HEK293 (cell line): Measurements from ENCODE around the gene MCEE.

ENCODE experiments used
- KLF7 ChIP-seq: fragments of 450-650 bp; formaldehyde crosslinking; IDR thresholded peaks from 2 replicates; pipeline ENCODE4 v1.5.1; 2016; ENCODE audit warnings: missing biosample characterization, missing genetic modification characterization, borderline replicate concordance
- SP2 ChIP-seq: fragments of 450-650 bp; formaldehyde crosslinking; IDR thresholded peaks from 2 replicates; pipeline ENCODE4 v1.5.1; 2016; ENCODE audit warnings: missing biosample characterization, missing genetic modification characterization
- ZNF184 ChIP-seq: fragments of 450-650 bp; IDR thresholded peaks from 2 replicates; pipeline ENCODE4 v1.5.1; 2018; ENCODE audit warnings: missing biosample characterization, mild to moderate bottlenecking, missing genetic modification characterization
- ZNF274 ChIP-seq, 2 experiments: fragments of 200-500 bp in 1 of 2; fragments of 450-650 bp in 1 of 2; sonication (Bioruptor generic) in 1 of 2; formaldehyde crosslinking in 1 of 2; IDR thresholded peaks; 2 replicates each; pipeline versions ENCODE4 v1.5.1 to v1.6.1; 2014 to 2016; ENCODE audit warnings: borderline replicate concordance in 1 of 2, inconsistent platforms in 1 of 2, low read length in 1 of 2, missing biosample characterization in 1 of 2, missing genetic modification characterization in 1 of 2
- ZNF610 ChIP-seq: fragments of 450-650 bp; formaldehyde crosslinking; IDR thresholded peaks from 2 replicates; pipeline ENCODE4 v1.5.1; 2016; ENCODE audit warnings: missing biosample characterization, missing genetic modification characterization, borderline replicate concordance
- ZNF768 ChIP-seq: fragments of 450-650 bp; formaldehyde crosslinking; IDR thresholded peaks from 2 replicates; pipeline ENCODE4 v1.5.1; 2018; ENCODE audit warnings: missing biosample characterization, mild to moderate bottlenecking, missing genetic modification characterization
- TF ChIP-seq, protein P1 (sequence below): fragments of 450-650 bp; formaldehyde crosslinking; IDR thresholded peaks from 2 replicates; pipeline ENCODE4 v1.5.1; 2016; ENCODE audit warnings: missing biosample characterization, missing genetic modification characterization
- TF ChIP-seq, protein P2 (sequence below): fragments of 450-650 bp; formaldehyde crosslinking; IDR thresholded peaks from 2 replicates; pipeline ENCODE4 v1.5.1; 2016; ENCODE audit warnings: missing biosample characterization, missing genetic modification characterization
- TF ChIP-seq, protein P3 (sequence below): fragments of 450-650 bp; formaldehyde crosslinking; IDR thresholded peaks from 2 replicates; pipeline ENCODE4 v1.5.1; 2016; ENCODE audit warnings: missing biosample characterization, missing genetic modification characterization
- TF ChIP-seq, protein P4 (sequence below): fragments of 450-650 bp; formaldehyde crosslinking; IDR thresholded peaks from 2 replicates; pipeline ENCODE4 v1.5.1; 2017; ENCODE audit warnings: missing biosample characterization, missing genetic modification characterization

DNA sequence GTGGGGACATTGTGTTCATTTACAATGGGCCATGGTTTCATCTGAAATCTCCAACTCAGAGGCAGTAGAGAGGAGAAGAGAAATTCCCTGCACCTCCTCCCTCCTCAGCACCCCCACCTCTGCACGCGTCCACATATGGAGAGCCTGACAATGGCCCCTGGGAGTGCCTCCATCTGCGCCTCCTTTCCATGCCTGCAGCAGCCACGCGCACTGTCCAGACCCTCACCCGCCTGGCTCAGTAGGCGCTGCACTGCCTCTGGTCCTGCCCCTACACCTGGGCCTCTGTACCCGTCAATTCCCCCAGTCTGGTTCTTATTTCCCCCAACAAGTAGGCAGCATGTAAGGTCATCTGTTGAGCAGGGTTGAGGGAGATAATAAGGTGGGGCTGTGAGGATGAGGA lies 24.2 kb upstream of the MCEE start:
- TF ChIP-seq, protein P1, sequence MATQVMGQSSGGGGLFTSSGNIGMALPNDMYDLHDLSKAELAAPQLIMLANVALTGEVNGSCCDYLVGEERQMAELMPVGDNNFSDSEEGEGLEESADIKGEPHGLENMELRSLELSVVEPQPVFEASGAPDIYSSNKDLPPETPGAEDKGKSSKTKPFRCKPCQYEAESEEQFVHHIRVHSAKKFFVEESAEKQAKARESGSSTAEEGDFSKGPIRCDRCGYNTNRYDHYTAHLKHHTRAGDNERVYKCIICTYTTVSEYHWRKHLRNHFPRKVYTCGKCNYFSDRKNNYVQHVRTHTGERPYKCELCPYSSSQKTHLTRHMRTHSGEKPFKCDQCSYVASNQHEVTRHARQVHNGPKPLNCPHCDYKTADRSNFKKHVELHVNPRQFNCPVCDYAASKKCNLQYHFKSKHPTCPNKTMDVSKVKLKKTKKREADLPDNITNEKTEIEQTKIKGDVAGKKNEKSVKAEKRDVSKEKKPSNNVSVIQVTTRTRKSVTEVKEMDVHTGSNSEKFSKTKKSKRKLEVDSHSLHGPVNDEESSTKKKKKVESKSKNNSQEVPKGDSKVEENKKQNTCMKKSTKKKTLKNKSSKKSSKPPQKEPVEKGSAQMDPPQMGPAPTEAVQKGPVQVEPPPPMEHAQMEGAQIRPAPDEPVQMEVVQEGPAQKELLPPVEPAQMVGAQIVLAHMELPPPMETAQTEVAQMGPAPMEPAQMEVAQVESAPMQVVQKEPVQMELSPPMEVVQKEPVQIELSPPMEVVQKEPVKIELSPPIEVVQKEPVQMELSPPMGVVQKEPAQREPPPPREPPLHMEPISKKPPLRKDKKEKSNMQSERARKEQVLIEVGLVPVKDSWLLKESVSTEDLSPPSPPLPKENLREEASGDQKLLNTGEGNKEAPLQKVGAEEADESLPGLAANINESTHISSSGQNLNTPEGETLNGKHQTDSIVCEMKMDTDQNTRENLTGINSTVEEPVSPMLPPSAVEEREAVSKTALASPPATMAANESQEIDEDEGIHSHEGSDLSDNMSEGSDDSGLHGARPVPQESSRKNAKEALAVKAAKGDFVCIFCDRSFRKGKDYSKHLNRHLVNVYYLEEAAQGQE (tag by site-specific recombination): no peak
- TF ChIP-seq KLF7 (tag by site-specific recombination) (no peak), ZNF184 (tag by site-specific recombination) (no peak), ZNF768 (tag by site-specific recombination) (no peak), SP2 (tag by site-specific recombination) (no peak), ZNF274 (IDR thresholded peaks at IDR 0.05; ENCODE audit: low read length) (no peak), ZNF274 (tag by site-specific recombination; IDR thresholded peaks at IDR 0.05; ENCODE audit: borderline replicate concordance) (no peak), ZNF610 (tag by site-specific recombination) (no peak)
- TF ChIP-seq, protein P2, sequence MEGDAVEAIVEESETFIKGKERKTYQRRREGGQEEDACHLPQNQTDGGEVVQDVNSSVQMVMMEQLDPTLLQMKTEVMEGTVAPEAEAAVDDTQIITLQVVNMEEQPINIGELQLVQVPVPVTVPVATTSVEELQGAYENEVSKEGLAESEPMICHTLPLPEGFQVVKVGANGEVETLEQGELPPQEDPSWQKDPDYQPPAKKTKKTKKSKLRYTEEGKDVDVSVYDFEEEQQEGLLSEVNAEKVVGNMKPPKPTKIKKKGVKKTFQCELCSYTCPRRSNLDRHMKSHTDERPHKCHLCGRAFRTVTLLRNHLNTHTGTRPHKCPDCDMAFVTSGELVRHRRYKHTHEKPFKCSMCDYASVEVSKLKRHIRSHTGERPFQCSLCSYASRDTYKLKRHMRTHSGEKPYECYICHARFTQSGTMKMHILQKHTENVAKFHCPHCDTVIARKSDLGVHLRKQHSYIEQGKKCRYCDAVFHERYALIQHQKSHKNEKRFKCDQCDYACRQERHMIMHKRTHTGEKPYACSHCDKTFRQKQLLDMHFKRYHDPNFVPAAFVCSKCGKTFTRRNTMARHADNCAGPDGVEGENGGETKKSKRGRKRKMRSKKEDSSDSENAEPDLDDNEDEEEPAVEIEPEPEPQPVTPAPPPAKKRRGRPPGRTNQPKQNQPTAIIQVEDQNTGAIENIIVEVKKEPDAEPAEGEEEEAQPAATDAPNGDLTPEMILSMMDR (tag by site-specific recombination): no peak
- TF ChIP-seq, protein P3, sequence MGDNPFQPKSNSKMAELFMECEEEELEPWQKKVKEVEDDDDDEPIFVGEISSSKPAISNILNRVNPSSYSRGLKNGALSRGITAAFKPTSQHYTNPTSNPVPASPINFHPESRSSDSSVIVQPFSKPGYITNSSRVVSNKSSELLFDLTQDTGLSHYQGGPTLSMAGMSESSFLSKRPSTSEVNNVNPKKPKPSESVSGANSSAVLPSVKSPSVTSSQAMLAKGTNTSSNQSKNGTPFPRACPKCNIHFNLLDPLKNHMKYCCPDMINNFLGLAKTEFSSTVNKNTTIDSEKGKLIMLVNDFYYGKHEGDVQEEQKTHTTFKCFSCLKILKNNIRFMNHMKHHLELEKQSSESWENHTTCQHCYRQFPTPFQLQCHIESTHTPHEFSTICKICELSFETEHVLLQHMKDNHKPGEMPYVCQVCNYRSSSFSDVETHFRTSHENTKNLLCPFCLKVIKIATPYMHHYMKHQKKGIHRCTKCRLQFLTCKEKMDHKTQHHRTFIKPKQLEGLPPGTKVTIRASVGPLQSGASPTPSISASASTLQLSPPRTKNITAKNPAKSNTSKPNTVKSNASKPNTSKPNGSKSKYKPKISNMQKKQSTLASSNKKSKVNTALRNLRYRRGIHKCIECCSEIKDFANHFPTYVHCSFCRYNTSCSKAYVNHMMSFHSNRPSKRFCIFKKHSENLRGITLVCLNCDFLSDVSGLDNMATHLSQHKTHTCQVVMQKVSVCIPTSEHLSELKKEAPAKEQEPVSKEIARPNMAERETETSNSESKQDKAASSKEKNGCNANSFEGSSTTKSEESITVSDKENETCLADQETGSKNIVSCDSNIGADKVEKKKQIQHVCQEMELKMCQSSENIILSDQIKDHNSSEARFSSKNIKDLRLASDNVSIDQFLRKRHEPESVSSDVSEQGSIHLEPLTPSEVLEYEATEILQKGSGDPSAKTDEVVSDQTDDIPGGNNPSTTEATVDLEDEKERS (tag by site-specific recombination): no peak
- TF ChIP-seq, protein P4, sequence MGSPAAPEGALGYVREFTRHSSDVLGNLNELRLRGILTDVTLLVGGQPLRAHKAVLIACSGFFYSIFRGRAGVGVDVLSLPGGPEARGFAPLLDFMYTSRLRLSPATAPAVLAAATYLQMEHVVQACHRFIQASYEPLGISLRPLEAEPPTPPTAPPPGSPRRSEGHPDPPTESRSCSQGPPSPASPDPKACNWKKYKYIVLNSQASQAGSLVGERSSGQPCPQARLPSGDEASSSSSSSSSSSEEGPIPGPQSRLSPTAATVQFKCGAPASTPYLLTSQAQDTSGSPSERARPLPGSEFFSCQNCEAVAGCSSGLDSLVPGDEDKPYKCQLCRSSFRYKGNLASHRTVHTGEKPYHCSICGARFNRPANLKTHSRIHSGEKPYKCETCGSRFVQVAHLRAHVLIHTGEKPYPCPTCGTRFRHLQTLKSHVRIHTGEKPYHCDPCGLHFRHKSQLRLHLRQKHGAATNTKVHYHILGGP (tag by site-specific recombination): no peak
